Prostate gland (tissue), 2 donors: ENCODE data around the gene C10orf67.

ENCODE experiments used
- CTCF ChIP-seq, 4 experiments: fragments of 200-600 bp in 2 of 4; fragments of 450-650 bp in 2 of 4; sonication (generic) in 2 of 4; IDR thresholded peaks; 1 replicate in 3 of 4; 2 replicates in 1 of 4; pipeline ENCODE4 v1.5.1; 2016 to 2019; ENCODE audit warnings: antibody characterized with exemption in 4 of 4, mild to moderate bottlenecking in 2 of 4, moderate library complexity in 2 of 4
- POLR2A ChIP-seq: fragments of 450-650 bp; IDR thresholded peaks from one replicate; pipeline ENCODE4 v1.6.1; 2016; ENCODE audit warnings: antibody characterized with exemption, mild to moderate bottlenecking
- POLR2AphosphoS5 ChIP-seq: sonication (generic); formaldehyde crosslinking; IDR thresholded peaks from one replicate; pipeline ENCODE4 v1.6.1; 2017; ENCODE audit warnings: antibody characterized with exemption

GRCh38 chr10:23199768-23200511, 144.7 kb downstream of the C10orf67 start:
- no peak for TF ChIP-seq POLR2A
- TF ChIP-seq CTCF (IDR thresholded peaks at IDR 0.05), result no peak
- no peak for TF ChIP-seq POLR2AphosphoS5
